HG03280 (cell line): Measurements from ENCODE around the gene ARHGAP15.
A peak's percentile ranks its signal among the peaks of the same experiment; 100 is the strongest.

Source experiments
- ATAC-seq: cut with Tn5 transposase; IDR thresholded peaks from one replicate; pipeline ENCODE4 v1.9.1; 2021; ENCODE audit warnings: mild to moderate bottlenecking, moderate library complexity; ENCODE audit not compliant: unreplicated experiment

ARHGAP15 gene

DNA sequence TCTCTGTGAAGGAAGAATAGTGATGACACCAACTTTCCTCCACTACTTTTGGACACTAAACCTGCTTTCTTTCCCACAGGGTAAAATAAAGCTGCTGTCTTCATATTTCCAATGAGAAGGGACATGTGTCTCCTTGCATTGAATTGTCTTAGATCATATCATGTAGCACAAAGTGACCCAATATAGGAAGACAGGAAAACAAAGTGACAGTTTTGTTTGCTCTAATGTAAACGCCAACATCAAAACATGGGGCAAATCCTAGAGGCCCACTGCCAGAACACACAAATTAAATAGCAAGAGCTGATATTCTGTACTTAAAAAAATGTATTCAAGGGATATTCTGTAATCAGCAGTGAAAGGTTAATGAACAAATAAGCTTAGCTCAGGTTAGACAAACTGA lies 36.1 kb downstream of the ARHGAP15 start:
- no peak for ATAC-seq

DNA sequence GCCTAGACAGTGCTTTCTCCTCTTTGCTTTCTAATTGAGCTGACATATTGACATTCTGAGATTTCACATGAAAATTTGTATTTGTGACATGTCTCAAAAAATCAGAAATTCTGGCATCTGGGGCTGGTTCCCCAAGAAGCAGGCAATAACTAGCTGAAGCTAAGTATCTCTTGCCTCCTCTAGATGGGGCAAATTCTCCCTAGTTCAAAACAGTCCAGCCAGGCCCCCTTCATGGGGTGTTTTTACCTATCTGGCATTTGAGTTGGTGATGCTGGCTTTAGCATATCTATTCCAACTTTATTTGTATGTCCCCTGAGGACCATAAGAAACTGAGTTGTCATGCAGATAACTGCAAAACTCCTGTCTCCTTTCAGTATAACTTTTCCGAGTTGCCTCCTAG lies 39.9 kb downstream of the ARHGAP15 start:
- ATAC-seq, result no peak

DNA sequence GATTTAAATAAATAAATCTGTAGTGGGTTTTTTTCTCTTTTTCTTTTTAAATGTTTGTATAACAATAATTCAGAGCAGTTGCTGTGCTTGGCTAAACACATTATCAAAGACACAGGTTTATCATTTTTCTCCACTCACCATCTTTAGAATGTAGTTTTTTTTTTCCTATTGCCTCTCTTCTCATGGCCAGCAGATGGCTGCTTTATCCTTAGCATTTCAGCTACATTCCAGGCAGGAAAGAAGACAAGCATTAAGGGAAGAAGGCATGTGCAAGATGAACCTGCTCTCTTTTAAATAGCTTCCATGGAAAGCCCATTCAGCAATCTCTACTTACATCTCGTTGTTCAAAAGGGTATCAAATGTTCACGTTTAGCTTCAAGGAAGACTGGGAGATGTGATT lies 42.6 kb downstream of the ARHGAP15 start:
- no peak for ATAC-seq

DNA sequence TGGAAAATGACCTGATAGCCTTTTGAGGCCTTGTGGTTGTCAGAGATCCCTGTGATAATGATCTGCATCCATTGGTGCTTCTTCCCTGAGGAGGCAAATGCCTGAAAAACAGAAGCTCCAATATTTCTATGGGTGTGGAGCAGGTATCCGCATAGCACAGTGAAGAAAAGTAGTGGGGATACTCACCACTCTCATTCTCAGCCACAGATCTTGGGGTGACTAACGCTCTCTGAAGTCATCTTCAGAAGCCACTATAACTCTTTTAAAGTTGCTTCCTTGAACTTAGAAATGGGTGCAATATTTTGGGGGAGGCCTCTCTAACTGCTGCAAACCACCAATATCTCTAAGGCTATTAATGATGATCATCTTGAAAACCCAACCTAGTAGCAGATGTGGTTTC lies 46.2 kb downstream of the ARHGAP15 start:
- ATAC-seq, result peak; percentile 52

DNA sequence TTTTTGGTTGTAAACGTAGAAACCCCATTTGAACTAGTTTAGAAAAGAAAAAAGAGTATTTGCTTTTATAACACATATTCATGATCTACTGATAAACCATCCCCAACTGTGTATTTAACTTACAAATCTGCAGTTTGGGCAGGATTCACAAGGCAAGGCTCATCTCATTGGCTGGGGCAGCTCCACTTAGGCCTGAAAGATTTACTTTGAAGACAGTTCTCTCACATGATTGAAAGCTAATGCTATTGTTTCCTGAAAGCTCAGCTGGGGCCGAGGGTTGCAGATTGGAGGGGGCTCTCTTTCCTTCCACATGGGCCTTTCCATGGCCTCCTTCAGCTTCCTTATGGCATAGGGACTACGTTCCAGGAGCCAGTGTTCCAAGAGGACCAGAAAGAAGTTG lies 47.4 kb downstream of the ARHGAP15 start:
- ATAC-seq, result peak; percentile 37

DNA sequence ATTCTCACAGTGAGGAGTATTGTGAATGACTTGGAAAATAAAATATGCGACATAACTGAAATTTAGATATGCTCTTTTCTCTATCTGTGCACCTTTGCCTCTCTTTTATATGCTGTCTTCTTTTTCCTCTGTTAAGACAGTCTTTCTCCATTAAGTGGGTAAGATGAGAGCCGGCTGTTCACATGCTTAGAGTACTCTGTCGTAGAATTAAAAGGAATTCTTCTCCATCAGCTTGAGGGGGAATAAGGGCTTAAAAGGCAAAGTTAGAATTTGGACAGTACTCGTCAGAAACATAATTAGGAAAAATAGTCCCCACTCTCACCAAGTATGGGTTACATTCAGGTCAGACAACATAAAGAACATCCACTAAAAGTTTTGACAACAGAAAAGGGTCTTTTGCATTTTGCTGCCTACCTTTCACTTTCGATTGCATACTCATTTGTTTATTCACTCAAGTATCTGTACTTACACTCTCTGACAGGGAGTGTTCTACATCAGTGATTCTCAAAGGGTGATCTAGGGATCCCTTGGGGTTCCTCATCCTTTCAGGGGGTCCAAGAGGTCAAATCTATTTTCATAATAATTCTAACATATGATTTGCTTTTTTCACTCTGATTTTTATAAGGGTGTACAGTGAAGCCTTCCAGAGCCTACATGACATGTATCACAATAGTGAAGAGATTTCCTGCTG lies 48.0 kb downstream of the ARHGAP15 start:
- peak; percentile 87 for ATAC-seq

DNA sequence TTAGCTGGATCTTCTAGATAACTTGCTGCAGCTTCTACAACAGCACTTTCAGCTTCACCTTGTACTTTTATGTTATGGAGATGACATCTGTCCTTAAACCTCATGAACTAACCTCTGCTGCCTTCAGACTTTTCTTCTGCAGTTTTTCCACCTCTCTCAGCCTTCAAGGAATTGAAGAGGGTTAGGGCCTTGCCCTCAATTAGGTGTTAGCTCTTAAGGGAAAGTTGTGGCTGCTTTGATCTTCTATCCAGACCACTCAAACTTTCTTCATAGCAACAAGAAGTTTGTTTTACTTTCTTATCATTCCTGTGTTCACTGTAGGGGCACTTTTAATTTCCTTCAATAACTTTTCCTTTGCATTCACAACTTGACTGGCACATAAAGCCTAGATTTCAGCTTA lies 52.3 kb downstream of the ARHGAP15 start:
- no peak for ATAC-seq

DNA sequence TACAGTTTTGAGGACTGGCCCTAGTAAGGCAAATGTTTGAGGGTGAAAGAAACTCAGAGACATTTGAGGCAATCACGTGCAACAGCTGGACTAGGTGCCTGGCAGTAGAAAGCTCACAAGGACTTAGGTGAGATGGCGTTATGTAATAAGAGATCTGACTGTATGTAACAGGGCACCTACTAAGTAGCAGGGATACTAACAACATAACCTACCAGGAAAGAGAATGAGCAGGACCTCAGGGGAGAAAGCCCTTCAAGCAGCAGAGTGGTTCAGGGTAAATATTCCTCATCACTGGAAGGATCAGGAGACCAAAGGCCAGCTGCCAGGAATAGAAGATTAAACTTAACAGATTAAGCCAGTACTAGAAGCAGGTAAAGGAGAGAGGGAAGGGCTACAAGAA lies 53.4 kb downstream of the ARHGAP15 start:
- ATAC-seq, result no peak

DNA sequence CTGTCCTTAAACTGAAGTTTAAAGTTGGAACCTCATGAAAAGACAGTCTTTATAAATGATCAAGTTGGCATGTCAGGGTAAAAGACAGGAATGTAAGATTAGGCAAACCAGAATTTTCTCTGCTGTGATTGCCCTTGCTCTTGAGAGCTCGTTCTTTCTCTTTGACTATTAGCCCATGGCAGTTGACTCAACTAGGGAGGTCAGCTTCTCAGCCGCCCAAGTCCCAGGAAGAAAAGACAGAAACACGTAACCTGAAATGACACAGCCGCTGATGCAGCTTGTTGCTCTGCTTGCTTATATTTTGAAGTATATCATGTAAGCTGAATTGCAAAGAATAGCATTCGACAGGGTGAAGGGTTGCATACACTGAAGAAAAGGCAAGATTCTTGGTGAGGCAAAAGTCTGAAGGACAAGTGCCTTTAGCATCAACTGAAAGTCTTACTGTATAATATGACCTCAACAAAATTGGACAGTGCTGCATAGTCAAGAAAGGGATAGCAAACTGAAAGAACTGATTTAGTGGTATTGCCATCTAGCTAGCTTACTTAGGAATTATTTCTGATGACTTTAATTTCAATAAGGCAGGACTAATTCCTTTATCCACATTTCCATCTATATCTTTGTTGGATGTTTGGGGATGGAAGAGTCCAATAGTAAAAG lies 54.7 kb downstream of the ARHGAP15 start:
- ATAC-seq, result peak; percentile 75

DNA sequence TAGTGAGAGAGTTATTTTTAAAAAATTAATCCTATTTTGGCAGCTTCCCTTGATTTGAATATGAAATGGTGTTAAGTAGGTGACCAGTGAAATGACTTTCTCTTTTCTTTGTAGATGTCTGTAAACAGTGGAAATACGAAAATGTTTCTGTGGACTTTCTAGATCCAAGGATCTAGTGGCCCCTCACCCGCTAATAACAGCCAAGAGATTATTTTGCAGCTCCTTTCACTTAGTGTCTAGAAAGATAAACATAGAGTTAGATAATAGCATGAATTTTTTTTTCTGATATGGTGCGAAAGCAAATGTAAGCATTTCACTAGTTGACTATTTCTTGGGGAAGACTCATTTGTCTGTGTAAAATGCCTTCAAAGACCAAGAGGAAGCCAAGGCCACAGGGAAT lies 57.7 kb downstream of the ARHGAP15 start:
- no peak for ATAC-seq

DNA sequence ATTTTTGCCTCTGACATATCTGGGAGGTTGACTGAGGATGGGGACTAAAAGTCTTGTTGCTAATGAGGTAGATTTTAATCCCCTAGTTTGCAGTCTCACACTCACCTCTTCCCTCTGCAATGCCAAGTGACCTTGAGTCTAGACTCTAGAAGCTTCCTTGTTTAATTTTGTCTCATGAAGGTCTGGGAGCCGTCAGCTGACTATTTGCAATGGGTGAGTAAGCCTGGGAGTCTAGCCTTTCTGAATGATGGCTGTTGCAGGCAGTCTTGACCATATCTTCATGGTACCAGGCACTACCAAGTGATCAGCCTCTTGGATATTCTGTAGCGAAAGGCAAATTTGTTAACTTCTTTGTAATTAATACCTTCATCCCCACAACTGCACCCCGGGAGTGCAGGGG lies 61.2 kb downstream of the ARHGAP15 start:
- no peak for ATAC-seq

DNA sequence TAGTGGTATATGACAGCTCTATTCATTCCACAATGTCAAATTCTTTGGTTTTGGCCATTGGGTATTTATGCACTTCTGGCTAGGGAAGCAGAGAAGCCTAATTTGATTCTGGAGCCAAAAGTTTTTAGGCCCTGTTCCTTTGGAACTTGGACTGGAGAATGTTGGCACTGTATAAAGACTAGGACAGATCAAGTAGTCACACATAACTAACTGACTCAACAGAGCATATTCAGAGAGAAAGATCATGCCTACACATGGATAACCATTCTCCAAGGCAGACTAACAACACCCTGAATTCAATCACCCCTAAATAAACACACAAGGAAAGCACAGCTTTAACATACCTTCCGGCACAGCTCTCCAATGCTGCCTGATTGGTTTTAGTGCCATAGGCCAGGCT lies 62.9 kb downstream of the ARHGAP15 start:
- no peak for ATAC-seq

DNA sequence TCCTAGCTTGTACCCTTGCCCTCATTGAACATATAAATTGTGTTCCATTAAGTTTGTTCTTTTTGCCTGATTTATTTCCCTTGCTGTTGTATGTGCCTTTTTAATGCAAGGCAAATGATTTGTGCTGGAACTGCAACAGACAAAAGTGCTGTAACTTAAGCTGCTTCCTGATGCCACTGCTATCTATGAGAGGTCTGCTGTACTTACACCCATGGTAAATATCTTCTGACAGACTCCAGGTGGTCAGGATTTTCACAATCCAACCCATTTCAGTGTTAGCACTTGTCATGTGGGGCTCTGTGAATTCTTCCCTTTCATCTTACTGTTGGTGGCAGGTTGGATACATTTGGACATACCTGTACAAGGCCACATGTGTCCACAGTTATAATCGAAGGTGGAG lies 63.5 kb downstream of the ARHGAP15 start:
- ATAC-seq, result no peak

DNA sequence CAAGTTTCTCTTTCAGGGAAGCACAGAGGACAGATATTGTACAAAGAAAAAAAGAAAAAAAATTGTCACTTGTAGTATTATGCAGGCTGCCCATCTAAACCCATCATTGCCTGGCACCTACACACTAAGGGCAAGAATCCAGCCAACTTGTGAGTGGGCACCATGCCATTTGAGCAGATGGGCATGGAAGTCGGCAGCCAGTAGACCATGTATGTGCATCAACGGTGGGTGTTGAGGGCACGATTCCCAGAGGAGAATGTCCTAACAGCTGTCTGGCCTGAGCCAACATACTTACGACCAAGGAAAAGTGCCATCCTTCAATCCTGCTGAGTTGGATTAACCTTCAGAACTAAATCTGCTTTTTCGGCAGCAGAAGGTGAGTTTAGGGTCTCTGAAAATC lies 63.9 kb downstream of the ARHGAP15 start:
- ATAC-seq, result no peak

DNA sequence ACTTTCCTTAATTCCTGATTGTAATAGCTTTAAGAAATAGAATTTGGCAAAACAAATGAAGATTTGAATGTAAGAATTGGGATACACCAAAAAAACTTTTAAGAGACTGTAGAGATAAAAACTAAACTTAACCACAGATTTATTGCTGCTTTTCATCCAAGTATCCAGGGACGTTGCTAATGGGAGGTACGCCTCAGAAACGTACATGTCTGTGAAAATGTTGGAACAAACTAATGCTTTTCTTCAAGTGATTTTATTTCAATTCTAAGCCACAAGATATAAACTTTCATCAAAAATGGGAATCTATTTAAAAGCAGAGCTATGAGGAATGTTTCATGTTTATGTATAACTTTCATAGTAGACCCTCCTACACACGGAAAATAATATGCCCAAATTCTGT lies 66.3 kb downstream of the ARHGAP15 start:
- ATAC-seq, result no peak

DNA sequence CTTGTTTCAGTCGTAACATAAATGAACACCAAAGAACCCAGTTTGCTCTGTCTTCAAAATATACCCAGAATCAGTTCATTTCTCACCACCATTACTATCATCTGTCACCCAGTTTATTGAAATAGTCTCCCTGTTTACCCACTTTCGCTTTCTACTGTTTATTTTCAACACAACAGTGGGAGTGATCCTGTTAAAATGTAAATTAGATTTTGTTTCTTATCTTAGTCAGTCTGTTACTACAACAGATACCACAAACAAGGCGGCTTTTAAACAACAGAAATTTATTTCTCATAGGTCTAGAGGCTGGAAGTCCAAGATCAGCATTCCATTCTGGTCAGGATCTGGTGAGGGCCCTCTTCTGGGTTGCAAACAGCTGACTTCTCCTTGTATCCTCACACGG lies 74.8 kb downstream of the ARHGAP15 start:
- ATAC-seq, result no peak

DNA sequence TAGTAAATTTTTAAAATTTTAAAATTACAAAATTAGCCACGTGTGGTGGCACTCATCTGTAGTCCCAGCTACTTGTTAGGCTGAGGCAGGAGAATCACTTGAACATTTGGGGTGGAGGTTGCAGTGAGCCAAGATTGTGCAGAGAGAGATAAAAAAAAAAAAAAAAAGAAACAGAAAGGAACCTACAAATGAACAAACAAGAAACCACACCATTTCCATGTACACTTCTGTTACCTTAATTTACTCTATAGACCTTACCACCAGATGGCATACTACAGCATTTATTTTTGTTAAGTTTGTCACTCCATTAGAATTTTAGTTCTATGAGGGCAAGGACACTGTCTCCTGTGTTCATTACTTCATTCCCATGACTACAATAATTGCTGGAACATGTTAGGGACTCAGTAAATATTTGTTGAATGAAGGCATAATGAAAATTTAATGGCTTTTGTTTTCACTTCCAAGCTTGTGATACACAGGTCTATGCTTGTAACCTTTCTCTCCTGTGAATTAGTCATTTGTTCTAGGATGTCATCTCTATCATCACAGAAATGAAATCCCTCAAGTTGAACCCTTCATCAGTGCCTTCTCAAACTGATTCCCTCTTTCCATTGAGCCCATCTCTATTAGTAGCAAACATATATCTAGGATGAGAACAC lies 76.0 kb downstream of the ARHGAP15 start:
- ATAC-seq, result peak; percentile 63

DNA sequence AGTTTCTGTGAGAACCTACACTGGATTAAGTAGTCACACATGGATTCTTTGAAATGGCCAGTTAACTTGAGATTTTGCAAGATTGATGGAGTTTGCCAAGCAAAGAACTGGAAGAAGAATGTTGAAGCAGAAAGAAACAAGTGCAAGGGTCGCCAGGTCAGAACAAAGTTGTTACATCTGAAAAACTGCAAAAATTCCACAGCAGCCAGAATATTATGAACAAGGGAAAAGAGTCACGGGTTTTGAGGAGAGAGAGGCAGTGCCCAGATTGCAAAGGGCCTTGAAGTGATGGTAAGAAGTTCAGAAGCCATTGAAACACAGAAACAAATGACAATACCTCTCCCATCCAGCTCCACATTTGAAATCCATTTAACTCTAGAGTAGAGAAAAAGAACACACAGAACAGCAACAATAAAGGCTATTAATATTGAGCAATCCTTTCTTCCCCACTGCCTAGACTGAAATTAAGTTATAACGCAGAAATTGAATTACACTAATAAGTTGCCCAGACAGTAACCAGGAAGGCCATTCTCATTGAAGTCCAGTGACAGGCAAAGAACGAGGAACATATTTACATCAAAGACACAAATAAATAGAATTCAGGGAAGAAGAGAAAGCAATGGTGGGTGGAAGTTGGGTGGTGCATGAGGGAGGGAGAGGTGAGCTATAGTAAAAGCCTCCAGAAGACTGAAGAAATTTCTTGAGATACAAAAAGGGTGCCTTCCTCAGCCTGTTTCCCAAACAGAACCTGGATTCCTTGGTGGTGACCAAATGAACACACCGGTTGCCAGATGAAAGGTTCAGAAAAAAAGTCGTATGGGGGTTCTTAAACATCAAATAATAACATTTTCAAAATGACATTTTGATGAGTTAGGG lies 80.6 kb downstream of the ARHGAP15 start:
- no peak for ATAC-seq

DNA sequence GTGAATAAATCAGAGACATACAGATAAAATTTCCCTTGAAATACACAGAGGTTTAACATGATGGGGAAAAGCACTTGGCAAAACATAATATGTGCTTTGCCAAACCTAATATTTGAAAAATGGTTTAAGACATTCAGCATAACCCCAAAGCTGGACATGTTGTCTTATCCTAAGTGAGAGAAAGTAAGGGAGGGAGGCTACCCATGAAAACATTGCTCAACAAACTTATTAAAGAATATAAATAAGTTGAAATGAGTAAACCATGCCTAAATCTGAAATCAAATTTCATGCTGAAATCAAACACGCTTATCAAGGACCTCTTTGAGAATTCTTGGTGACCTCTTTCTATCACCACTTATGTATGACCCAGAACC lies 81.2 kb downstream of the ARHGAP15 start:
- no peak for ATAC-seq

DNA sequence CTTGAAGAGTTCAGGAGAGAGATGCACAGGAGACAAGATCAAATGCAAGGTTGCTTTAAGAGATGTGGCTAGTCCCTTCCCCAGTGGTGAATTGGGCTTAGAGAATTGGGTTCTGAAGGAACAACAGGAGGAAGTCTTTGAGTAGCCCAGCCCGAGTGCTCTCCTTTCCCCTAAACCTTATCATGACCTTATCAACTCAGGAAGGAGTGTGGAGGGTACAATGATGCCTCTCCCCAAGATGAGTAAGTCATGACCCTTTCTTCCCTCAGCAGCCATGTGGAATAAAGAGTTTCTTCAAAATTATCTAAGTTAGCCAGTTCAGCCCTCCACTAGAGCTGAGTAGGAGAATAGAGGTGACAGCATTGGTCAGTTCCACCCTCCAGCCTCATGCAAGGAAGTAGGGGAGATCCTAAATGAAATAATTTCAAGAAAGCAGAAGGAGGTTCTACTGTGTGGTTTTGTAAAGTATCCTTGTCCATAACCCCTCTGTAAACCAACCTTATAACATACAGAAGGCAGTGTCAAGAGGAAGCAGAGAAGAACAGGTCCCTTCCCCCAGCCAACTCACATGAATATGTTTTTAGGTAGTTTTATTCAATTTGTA lies 88.4 kb downstream of the ARHGAP15 start:
- no peak for ATAC-seq

DNA sequence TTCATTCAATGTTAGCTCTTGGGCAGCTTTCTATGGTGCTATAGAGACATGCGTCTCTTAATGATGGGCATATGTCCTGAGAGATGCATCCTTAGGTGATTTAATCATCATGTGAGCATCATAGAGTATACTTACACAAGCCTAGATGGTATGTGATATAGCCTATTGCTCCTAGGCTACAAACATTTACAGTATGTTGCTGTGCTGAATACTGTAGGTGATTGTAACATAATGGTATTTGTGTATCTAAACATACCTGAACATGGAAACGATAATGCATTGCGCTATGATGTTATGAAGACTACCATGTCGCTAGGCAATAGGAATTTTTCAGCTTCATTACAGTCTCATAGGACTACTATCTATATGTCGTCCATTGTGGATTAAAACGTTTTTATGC lies 89.4 kb downstream of the ARHGAP15 start:
- no peak for ATAC-seq
